Inflammatory macrophage treated with lipopolysaccharide for 4 hours (primary cell): Measurements from ENCODE around the gene MPG.
A peak's percentile ranks its signal among the peaks of the same experiment; 100 is the strongest.

Experiments used
- DNase-seq: peaks from one replicate; pipeline ENCODE4 v3.0.0-alpha.2; 2020

MPG gene

DNA sequence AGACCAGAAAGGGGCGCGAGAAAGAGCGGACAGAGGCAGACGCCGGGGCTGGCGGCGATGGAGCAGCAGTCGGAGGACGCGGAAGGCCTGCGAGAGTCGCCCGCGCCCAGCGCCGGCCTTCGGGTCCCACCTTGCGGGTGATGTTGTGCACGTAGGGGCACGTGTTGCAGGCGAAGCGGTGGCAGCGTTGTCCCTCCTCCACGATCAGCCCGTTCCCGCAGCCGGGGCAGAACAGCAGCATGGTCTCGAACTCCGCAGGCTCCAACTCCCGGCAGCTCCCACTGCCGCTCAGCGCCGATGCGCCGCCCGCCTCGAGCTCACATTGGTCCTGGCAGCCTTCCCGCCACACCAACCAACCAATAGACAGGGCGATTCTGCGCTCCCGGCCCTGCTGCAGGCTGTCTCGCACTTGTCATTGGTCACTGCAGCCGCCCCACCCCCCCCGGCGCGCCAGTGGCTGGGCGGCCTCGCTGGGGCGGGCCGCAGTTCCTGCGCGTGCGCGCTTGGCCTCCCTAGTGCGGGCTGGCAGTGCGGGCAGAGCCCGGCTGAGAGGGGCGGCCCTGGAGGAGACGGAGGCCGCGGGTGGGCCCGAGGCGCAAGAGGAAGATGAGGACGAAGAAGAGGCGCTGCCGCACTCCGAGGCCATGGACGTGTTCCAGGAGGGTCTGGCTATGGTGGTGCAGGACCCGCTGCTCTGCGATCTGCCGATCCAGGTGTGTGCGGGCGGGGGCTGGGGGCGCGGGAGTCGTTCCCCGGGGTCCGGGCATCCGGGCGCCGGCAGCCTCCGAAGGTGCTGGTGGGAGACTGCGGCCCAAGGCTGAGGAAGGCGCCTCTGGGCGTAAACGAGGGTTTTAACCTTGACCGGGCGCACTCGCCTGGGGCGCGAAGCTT, 24.4 kb upstream of the MPG start, which contains the start of the genes POLR3K and SNRNP25:
POLR3K (minus strand) TSS at position 263 of the 891 bp plus-strand sequence; CDS start at position 241, 22 bp downstream.
SNRNP25 (plus strand) TSS at position 483 of the 891 bp plus-strand sequence; CDS start at position 672, 189 bp downstream.
- peak; percentile 98 for DNase-seq

GRCh38 chr16:54237-54581, 23.8 kb upstream of the MPG start:
- no peak for DNase-seq

DNA sequence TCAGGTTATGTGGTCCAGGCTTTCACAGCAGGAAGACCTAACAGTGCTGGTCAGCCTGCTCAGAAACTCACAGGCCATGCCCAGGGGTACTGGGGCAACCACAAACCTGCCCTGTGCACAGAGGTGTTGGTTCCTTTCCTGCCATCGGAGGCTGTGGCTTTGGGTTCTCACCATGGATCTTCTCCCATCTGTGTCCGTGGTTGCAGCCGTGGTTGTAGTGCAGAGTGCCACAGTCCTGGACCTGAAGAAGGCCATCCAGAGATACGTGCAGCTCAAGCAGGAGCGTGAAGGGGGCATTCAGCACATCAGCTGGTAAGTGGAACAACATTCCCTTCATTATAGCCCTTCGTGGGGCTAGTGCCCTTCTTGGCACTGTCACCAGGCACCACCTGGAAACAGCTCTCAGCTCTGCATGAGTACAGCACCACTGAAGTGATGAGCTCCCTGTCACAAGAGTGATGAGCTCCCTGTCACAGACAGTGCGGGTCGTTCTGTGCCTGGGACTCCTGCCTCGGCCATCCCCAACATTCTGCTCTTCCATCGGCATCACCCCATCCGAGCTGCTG, 22.4 kb upstream of the MPG start:
- DNase-seq, result no peak

DNA sequence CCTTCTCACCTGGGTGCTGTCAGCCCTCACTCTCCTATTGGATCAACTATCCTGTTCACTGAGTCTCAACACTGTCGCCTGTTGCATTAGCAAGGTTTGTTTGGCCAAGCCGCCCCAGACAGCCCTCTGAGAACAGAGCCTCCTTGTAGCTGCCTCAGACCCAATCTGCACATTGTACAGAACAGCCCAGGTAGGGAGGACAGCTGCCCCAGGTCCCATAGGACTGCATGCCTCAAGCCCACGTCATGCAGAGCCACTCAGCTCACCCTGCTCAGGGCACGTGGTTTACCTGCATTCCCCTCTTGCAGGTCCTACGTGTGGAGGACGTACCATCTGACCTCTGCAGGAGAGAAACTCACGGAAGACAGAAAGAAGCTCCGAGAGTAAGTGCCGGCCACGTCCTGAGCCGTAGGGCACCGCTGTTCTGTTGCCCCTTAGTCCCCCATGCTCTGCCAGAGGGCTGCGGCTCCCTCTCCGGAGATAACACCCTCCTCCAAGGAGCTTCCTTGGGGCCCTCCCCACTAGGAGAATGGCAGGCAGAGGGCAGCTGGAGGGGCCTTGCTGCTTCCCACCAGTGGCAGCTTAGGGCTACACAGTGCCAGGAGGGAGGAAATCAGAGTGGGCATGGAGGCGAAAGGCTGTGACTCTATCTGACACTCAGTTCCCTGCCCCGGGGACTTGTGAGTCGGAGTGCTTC, 21.6 kb upstream of the MPG start:
- DNase-seq, result no peak

GRCh38 chr16:57711-58110, 20.3 kb upstream of the MPG start:
- peak; percentile 56 for DNase-seq

- DNase-seq, result no peak
These were observed 19.3 kb upstream of the MPG start for GRCh38 chr16:58491-59439.

- DNase-seq, result no peak
These were observed 18.5 kb upstream of the MPG start for GRCh38 chr16:59440-60059.

- no peak for DNase-seq
These were observed 17.9 kb upstream of the MPG start for GRCh38 chr16:60166-60565.

DNA sequence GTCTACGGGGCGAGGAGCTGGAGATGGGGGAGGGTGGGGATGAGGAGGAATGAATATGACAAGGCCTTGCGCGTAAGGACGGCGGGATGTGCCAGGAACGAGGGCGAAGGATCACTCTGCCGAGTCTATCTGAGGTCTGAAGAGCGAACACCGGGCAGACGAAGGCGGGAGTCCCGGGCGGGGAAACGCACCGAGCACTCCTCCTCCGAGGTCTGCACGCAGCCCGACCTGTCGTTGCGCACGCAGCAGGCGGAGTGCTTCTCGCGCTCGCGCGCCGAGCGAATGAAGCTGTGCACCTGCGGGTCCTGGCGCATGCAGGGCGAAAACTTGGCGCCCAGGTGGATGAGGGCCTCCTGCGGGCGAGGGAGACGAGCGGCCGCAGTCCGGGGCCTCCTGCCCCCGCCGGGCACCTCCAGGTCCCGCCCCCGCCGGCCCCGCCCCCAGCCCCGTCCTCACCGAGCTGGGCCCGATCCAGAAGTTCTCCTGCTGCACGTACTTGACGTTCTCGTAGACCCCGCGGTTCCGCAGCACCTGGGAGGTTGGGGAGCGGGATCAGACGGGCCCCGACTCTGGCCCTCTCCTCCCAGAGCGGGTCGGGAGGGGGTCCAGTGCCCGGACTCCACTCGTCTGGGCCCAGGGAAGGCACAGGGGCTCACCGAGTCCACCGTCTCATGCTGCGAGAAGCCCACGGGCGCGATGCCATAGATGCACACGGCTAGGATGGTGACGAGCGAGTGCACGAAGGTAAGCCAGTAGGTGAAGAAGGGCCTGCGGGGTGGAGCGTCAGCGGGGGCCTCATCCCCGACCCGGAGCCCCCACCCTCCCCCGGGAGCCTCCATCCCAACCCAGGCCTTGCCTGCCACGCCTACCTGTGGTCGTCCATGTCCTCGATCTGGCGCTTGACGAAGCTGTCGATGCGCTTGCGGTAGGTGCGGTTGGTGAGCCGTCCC, 16.8 kb upstream of the MPG start:
- DNase-seq, result no peak

- no peak for DNase-seq
These were observed 16.1 kb upstream of the MPG start for GRCh38 chr16:61879-62281.

DNA sequence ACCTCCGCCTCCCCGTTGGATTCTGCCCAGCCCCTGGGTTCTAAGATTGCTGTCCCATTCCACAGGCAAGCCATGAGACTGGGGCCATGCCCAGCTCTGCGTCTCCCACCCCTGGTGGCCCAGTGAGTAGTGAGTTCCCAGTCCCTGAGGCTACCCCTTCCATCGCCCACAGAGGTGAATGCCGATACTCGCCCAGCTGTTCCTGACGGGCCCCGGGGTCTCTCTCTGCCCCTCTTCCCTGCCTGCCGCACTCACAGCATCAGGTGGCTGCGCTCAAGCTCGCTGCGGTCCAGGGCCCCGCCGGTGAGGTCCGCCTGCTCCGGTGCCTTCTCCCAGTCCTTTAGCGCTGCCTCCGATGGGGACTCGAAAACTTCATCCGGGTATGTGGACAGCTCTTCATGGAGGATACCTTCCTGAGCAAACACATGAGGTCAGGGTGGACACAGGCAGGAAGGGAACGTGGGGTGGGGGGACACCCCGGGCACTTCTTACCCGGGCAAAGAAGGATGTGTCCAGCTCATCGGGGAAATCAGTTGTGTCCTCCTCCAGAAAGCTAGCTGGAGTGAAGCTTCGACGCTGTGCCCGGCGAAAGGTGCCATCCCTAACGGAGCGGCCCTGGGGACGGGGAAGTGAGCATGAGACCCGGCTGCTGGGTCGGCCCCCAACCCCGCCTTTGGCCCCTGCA, 15.6 kb upstream of the MPG start:
- no peak for DNase-seq

- no peak for DNase-seq
These were observed 15.0 kb upstream of the MPG start for GRCh38 chr16:62968-63391.

GRCh38 chr16:63466-63865, 14.6 kb upstream of the MPG start:
- DNase-seq, result no peak

DNA sequence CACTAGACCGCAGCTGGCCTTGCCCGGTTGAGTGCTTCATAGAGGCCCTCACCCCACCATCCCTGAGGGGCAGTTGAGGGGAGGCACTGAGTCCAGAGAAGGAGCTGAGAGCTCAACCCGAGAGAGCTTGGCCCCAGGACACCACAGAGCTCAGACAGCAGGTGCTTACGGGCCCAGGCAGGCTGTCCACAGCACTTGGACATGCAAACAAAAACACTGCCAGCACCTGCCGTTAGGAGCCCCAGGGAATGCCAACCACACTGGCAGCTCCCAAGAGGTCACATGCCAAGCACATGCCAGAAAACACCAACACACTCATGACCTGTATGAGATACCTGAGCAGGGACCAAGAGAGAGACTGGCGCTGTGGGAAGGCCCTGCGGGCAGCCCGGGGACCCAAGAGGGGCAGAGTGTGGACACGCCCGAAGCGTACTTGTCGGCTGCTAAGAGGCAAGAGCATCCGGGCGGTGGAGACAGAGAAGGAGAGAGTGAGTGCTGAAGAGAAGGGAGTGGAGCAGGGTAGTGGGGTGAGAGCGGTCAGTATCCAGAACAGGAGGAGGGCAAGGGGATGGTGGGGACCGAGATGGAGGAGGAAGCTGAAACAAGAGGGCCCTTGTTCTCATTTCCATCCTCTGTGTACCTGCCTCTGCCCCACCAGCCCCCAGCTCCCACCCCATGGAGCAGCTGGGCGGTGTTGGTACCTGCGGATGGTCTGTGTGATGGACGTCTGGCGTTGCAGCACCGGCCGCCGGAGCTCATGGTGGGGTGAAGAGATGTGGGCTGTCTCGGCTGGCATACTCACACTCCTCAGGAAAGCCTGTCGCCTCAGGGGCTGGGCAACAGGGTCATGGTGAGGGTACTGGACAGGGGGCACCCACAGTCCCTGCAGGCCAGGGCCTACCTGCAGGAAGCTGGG, 13.8 kb upstream of the MPG start:
- DNase-seq, result no peak

- DNase-seq, result no peak
These were observed 13.1 kb upstream of the MPG start for GRCh38 chr16:64914-65255.

DNA sequence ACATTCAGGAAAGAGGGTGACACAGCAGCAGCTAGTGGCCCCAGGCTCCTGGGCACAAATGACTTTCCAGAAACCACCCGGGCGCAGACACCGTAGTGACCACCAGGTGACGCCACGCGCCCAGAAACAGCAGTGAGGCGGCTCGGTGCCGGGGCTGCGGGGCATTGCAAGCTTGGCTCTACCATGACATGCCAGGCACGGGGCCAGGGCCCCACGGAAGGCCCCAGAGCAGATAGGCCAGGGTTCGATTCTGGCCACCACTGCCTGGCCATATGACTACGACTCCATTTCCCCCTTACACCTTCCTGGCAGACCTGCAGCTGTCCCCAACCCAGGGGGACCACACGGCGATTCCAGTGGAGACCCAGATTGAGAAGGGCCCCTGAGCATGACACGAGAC, 12.3 kb upstream of the MPG start:
- DNase-seq, result peak; percentile 77

DNA sequence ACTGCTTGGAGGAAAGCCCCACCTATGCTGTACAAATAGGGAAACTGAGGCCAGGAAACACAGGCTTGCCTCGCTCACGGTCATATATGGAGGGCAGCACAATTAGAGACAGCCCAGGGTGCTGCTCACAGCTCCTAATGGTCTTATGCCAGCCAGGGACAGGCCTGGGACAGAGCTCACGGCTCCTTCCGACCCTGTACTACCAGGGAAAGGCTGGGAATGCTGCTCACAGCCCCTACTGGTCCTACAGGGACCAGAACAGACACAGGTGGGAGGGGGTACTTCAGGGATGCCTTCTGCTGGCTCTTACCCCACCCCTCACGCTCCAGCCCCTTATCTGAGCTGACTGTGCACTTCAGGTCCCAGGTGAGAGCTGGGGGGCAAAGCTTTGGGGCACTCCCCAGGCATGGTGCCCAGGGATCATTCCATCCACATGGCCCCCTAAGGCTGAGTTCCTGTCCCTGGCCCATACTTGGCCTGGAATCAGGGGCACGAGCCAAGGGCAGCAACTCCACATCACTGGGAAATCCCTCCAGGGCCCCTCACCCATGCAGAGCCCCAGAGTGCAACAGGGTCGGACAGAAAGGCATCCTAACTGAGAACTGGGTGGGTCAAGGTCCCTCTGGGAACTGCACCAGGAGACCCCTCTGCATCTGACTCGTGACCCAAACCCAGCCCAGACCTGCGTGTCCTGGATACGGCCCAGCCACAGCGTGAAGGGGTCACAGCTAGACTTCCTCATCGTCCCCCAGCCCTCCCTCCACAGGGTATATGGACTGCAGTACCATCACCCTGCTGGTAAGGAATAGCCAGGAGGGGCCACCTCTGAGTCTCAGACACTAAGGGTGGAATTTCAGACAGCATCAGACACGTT, 11.5 kb upstream of the MPG start:
- DNase-seq, result no peak

DNA sequence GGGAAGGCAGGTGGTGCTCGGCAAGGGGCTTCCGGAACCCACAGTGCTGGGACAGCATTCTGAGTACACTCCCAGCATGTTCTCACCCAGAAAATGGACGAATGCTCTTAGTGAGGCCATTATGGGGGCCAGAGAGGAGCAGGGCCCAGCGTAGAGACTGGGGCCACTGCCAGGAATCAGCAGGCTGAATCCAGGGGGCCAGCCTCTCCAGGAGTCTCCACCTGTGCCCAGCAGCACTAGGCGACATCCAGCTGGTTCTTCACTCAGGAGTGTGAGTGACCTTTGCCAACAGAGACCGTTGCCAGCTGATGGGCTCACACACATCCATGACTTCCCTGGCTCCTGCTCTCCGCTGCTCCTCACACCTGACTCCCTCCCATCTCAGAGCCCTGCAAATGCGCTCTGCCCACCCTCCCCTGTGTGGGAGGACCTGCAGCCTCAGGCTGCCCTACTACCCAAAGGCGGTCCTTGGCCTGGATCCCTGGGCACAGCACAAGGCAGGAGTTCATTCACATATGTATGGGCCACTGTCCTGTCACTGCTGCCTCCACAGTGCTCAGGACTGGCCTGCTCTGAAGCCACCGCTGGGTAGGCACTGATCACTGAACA, 10.7 kb upstream of the MPG start:
- DNase-seq, result no peak
